Measurements from ENCODE around the gene TNIP1.

GRCh38 chr5:151056379-151057325 is 24.2 kb downstream of the TNIP1 start:
- TF ChIP-seq CTCF (conservative IDR thresholded peaks at IDR 0.05 in 1 of 2, IDR thresholded peaks at IDR 0.05 in 1 of 2; ENCODE audit: extremely low read depth in 1 of 2, insufficient read depth in 1 of 2, low read depth in 1 of 2, low read length in 2 of 2) (no peak), EZH2 (IDR thresholded peaks at IDR 0.05; ENCODE audit: borderline replicate concordance, low read length) (no peak)
